Measurements from ENCODE around the gene PITPNM3.

DNA sequence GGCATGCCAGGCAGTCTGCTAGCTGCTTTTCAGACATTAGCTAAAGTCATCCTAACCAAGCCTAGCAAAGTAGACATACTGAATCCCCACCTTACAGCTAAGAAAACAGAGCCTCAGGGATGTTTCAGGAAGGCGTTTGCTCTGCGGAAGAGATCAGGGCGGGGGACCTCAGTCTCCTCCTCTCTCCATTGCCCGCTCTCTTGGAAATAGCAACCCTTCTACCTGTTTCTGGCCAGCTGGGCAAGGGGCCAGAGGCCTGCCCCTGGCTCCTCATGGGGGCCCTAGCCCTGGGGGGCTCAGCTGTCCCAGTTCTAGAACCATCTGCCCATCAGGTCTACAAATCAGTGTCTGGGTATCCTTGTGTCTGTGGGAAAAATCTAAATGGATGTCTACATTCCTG is 14.5 kb downstream of the PITPNM3 start:
- TF ChIP-seq, protein P1, sequence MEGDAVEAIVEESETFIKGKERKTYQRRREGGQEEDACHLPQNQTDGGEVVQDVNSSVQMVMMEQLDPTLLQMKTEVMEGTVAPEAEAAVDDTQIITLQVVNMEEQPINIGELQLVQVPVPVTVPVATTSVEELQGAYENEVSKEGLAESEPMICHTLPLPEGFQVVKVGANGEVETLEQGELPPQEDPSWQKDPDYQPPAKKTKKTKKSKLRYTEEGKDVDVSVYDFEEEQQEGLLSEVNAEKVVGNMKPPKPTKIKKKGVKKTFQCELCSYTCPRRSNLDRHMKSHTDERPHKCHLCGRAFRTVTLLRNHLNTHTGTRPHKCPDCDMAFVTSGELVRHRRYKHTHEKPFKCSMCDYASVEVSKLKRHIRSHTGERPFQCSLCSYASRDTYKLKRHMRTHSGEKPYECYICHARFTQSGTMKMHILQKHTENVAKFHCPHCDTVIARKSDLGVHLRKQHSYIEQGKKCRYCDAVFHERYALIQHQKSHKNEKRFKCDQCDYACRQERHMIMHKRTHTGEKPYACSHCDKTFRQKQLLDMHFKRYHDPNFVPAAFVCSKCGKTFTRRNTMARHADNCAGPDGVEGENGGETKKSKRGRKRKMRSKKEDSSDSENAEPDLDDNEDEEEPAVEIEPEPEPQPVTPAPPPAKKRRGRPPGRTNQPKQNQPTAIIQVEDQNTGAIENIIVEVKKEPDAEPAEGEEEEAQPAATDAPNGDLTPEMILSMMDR (IDR thresholded peaks at IDR 0.05): no peak
- TF ChIP-seq POLR2A (IDR thresholded peaks at IDR 0.05): no peak
- TF ChIP-seq POLR2AphosphoS5 (IDR thresholded peaks at IDR 0.05; ENCODE audit: insufficient read depth in 1 of 2, low read depth in 1 of 2): no peak
